Gastrocnemius medialis (tissue), 4 donors: ENCODE measurements around the gene HNRNPA3.

Experiments used
- CTCF ChIP-seq, 5 experiments: fragments of 450-650 bp in 3 of 5; fragments of 200-600 bp in 2 of 5; sonication (generic) in 2 of 5; IDR thresholded peaks in 4 of 5; conservative IDR thresholded peaks in 1 of 5; 1 replicate in 4 of 5; 2 replicates in 1 of 5; pipeline ENCODE4 v1.5.1; 2016 to 2019; ENCODE audit warnings: antibody characterized with exemption in 5 of 5, mild to moderate bottlenecking in 3 of 5, moderate library complexity in 3 of 5
- POLR2A ChIP-seq, 2 donors: fragments of 450-650 bp; IDR thresholded peaks; one replicate each; pipeline ENCODE4 v1.6.1; 2017; ENCODE audit warnings: antibody characterized with exemption in 2 of 2, mild to moderate bottlenecking in 2 of 2, moderate library complexity in 2 of 2

GRCh38 chr2:177225965-177226360 lies 13.4 kb downstream of the HNRNPA3 start:
- TF ChIP-seq CTCF (IDR thresholded peaks at IDR 0.05 in 4 of 5, conservative IDR thresholded peaks at IDR 0.05 in 1 of 5) (no peak), POLR2A (IDR thresholded peaks at IDR 0.05) (no peak)
